OCI-LY7 (cell line): ENCODE data around the gene BMI1.

ENCODE experiments used
- CTCF ChIP-seq: fragments of 200-600 bp; sonication (generic); conservative IDR thresholded peaks from 2 replicates; pipeline ENCODE4 v1.5.1; 2014; ENCODE audit warnings: mild to moderate bottlenecking, antibody characterized with exemption, low read length, moderate library complexity, mixed read lengths
- EZH2phosphoT487 ChIP-seq: fragments of 200-600 bp; sonication (generic); IDR thresholded peaks from 2 replicates; pipeline ENCODE4 v1.6.1; 2018; ENCODE audit warnings: low read depth, borderline replicate concordance, mild to moderate bottlenecking, mixed run types, antibody characterized with exemption, low read length, moderate library complexity, mixed read lengths

DNA sequence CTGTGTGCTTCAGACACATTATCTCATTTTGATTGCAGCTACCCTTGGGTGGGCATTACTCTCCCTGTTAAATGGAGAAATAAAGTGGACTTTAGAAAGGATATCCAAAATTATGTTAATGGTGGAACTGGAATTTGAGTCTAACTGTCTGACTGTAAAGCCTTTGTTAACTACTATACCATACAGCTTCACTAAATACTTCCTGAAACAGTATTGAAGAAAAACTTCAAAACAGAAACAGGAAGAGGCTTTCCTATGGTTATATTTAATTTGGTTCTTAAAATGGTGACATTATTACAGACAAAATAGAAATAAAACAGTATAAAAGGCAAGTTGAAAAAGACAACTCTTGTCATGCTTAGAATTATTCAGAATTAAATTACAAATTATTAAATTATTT lies 49.4 kb downstream of the BMI1 start:
- TF ChIP-seq CTCF (no peak), EZH2phosphoT487 (no peak)
